K562 (cell line): ENCODE results near the gene PBX1. TPM values are rescaled to one million over a fixed set of nuclear protein-coding genes. Genes with fewer than 3 reads are reported as not detected.

ENCODE experiments used
- ATAC-seq: fragments of 200-7000 bp; cut with Tn5 transposase; 3 replicates; pipeline ENCODE4 v1.9.1; 2020; ENCODE audit warnings: moderate library complexity
- BruUV-seq: library from RNA; stranded (reverse); fragments of 400-500 nt; replicated peaks from 2 replicates; lab custom pipeline; 2021; lab: Mats Ljungman, UMichigan
- CTCF ChIA-PET: fragments of 300-600 bp; formaldehyde crosslinking; extraction: SDS; loops from one replicate; lab custom pipeline; 2021; ENCODE audit warnings: low intra/inter-chr PET ratio; lab: Yijun Ruan, JAX
- POLR2A ChIA-PET: fragments of 300-600, 350-650 bp; sonication (Branson Sonifier 250); formaldehyde crosslinking; extraction: SDS; loops from one replicate; lab custom pipeline; 2021; ENCODE audit warnings: antibody characterized with exemption, inconsistent platforms; lab: Yijun Ruan, JAX
- DNase-seq, 4 experiments: peaks; one replicate each; pipeline versions ENCODE4 v3.0.0 to v3.0.0-alpha.2; 2011 to 2018; ENCODE audit warnings: low spot score in 3 of 4, mixed read lengths in 3 of 4; ENCODE audit errors: extremely low read depth in 1 of 4
- FAIRE-seq: peaks from 2 replicates; lab custom pipeline; 2011; peaks lifted over from hg19 to GRCh38; lab: Jason Lieb, UNC
- H2AFZ ChIP-seq: 2 replicates; pipeline ENCODE4 v1.6.0; 2011; ENCODE audit warnings: low read depth, low read length, control low read depth, inconsistent platforms
- H3K27ac ChIP-seq: fragments of 200-600 bp; 3 replicates; pipeline ENCODE4 v1.8.0; 2011; ENCODE audit warnings: low read depth, mild to moderate bottlenecking, control low read depth, inconsistent platforms, low read length, moderate library complexity, mixed read lengths; ENCODE audit errors: extremely low read depth
- H3K27me3 ChIP-seq, 2 experiments: fragments of 300-600 bp in 1 of 2; 2 replicates in 1 of 2; 3 replicates in 1 of 2; pipeline versions ENCODE4 v1.6.0 to v1.8.0; 2011; ENCODE audit warnings: inconsistent platforms in 2 of 2, low read length in 2 of 2, mild to moderate bottlenecking in 1 of 2, mixed read lengths in 1 of 2, moderate library complexity in 1 of 2; ENCODE audit not compliant: control insufficient read depth in 2 of 2, insufficient read depth in 2 of 2
- H3K36me3 ChIP-seq: fragments of 300-600 bp; 3 replicates; pipeline ENCODE4 v1.8.0; 2011; ENCODE audit warnings: mild to moderate bottlenecking, low read length, inconsistent platforms; ENCODE audit not compliant: control insufficient read depth, insufficient read depth
- H3K4me1 ChIP-seq, 2 experiments: fragments of 200-600 bp in 1 of 2; replicated peaks in 1 of 2; 2 replicates in 1 of 2; 3 replicates in 1 of 2; pipeline versions ENCODE4 v1.5.1 to v1.8.0; 2011; ENCODE audit warnings: inconsistent platforms in 2 of 2, low read length in 2 of 2, mild to moderate bottlenecking in 1 of 2, mixed read lengths in 1 of 2, moderate library complexity in 1 of 2; ENCODE audit not compliant: control insufficient read depth in 2 of 2, insufficient read depth in 2 of 2
- H3K4me2 ChIP-seq: 2 replicates; pipeline ENCODE4 v1.6.1; 2011; ENCODE audit warnings: low read length, control low read depth, inconsistent platforms, mixed read lengths; ENCODE audit not compliant: insufficient read depth
- H3K4me3 ChIP-seq: fragments of 200-600 bp; sonication (generic), shearing (Covaris generic); 2 replicates; pipeline ENCODE4 v1.5.1; 2016; ENCODE audit warnings: control low read depth, inconsistent platforms
- H3K79me2 ChIP-seq: fragments of 200-600 bp; 3 replicates; pipeline ENCODE4 v1.8.0; 2011; ENCODE audit warnings: low read length, inconsistent platforms; ENCODE audit not compliant: control insufficient read depth, insufficient read depth
- H3K9ac ChIP-seq, 2 experiments: 2 replicates each; pipeline versions ENCODE4 v1.6.0 to v1.6.1; 2011; ENCODE audit warnings: low read depth in 2 of 2, low read length in 2 of 2, control low read depth in 1 of 2, inconsistent platforms in 1 of 2, mild to moderate bottlenecking in 1 of 2, mixed read lengths in 1 of 2; ENCODE audit not compliant: insufficient read depth in 1 of 2
- H3K9me1 ChIP-seq: one replicate; pipeline ENCODE4 v1.6.0; 2011; ENCODE audit warnings: inconsistent platforms, mild to moderate bottlenecking, low read length, moderate library complexity; ENCODE audit not compliant: control insufficient read depth, insufficient read depth
- H3K9me3 ChIP-seq: replicated peaks from 2 replicates; pipeline ENCODE4 v1.5.1; 2011; ENCODE audit warnings: low read depth, low read length, inconsistent platforms; ENCODE audit not compliant: control insufficient read depth, insufficient read depth
- H4K20me1 ChIP-seq: replicated peaks from 2 replicates; pipeline ENCODE4 v1.6.1; 2011; ENCODE audit warnings: low read length, inconsistent platforms, mixed read lengths; ENCODE audit not compliant: control insufficient read depth, insufficient read depth
- ASH1L ChIP-seq: fragments of 450-650 bp; IDR thresholded peaks from 2 replicates; pipeline ENCODE4 v1.6.1; 2018; ENCODE audit warnings: borderline replicate concordance, mild to moderate bottlenecking, low read depth; ENCODE audit not compliant: partially characterized antibody
- BACH1 ChIP-seq: fragments of 200-800 bp; sonication (Bioruptor generic); IDR thresholded peaks from 2 replicates; pipeline ENCODE4 v1.6.1; 2016; ENCODE audit warnings: missing genetic modification characterization, missing compliant biosample characterization
- CTBP1 ChIP-seq: fragments of 450-650 bp; IDR thresholded peaks from 2 replicates; pipeline ENCODE4 v1.6.1; 2016; ENCODE audit warnings: borderline replicate concordance
- JUND ChIP-seq, 2 experiments: IDR thresholded peaks; 2 replicates in 1 of 2; 3 replicates in 1 of 2; pipeline ENCODE4 v1.6.1; 2011; ENCODE audit warnings: borderline replicate concordance in 2 of 2, low read depth in 2 of 2, low read length in 2 of 2, improper control_type of control experiment in 1 of 2, missing biosample characterization in 1 of 2, missing genetic modification characterization in 1 of 2, missing genetic modification reagents in 1 of 2
- MITF ChIP-seq: IDR thresholded peaks from 2 replicates; pipeline ENCODE4 v1.6.1; 2014; ENCODE audit warnings: antibody characterized with exemption
- NFE2 ChIP-seq: IDR thresholded peaks from 2 replicates; pipeline ENCODE4 v1.6.1; 2014; ENCODE audit warnings: antibody characterized with exemption, low read depth
- ZKSCAN3 ChIP-seq: fragments of 250-450 bp; sonication (Bioruptor Pico); IDR thresholded peaks from 2 replicates; pipeline ENCODE4 v1.4.0; 2020
- ZNF445 ChIP-seq: fragments of 250-450 bp; sonication (Bioruptor Pico); IDR thresholded peaks from 2 replicates; pipeline ENCODE4 v1.4.0; 2020; ENCODE audit warnings: low read depth, mild to moderate bottlenecking, moderate library complexity
- WGBS: fragments of 100-300 bp; shearing (Covaris generic); methylation state at CpG from one replicate; pipeline ENCODE4 v1.1.6; 2016; ENCODE audit warnings: low coverage, mixed read lengths; ENCODE audit not compliant: insufficient coverage; ENCODE audit errors: missing lambda C conversion rate; 5-methylcytosine and 5-hydroxymethylcytosine counted together
- in situ Hi-C: fragments of 300-500 bp; cut with MboI; formaldehyde crosslinking; loops from 4 replicates; pipeline ENCODE4 v1.15.0; 2018; ENCODE audit warnings: inconsistent platforms, mixed read lengths
- intact Hi-C: fragments of 100-400 bp; cut with micrococcal nuclease; formaldehyde crosslinking; loops from 2 replicates; pipeline ENCODE4 v1.14.2; 2022
- polyA plus RNA-seq, 8 experiments: library from polyadenylated mRNA; depleted of rRNA in 4 of 8; stranded (reverse) in 5 of 8; unstranded in 3 of 8; fragments of >200 nt; fragmentation: Nextera tagmentation in 2 of 8; fragmentation: Illumina TruSeq in 1 of 8; extraction: Ambion mirVana in 2 of 8; extraction: Trizol in 1 of 8; gene quantifications; 2 replicates each; pipeline versions ENCODE4 v1.2.1 to v1.2.3, GENCODE V29; 2011 to 2014; ENCODE audit warnings: inconsistent platforms in 1 of 8, missing spikeins in 1 of 8
- total RNA-seq, 7 experiments: library from RNA; depleted of rRNA in 6 of 7; stranded (reverse); fragments of >200 nt in 6 of 7; fragmentation: Illumina TruSeq in 2 of 7; extraction: Trizol in 2 of 7; gene quantifications; 2 replicates each; pipeline versions ENCODE4 v1.2.1 to v1.2.3, GENCODE V29; 2011 to 2021; ENCODE audit warnings: low replicate concordance in 1 of 7
- TF ChIP-seq, protein P1 (sequence below): fragments of 250-450 bp; sonication (Bioruptor Pico); IDR thresholded peaks from 2 replicates; pipeline ENCODE4 v1.8.0; 2022; ENCODE audit warnings: moderate library complexity, mild to moderate bottlenecking, inconsistent platforms
- TF ChIP-seq, protein P2 (sequence below), 2 experiments: fragments of 450-650 bp in 1 of 2; sonication (generic) in 1 of 2; formaldehyde crosslinking in 1 of 2; IDR thresholded peaks in 1 of 2; conservative IDR thresholded peaks in 1 of 2; 2 replicates each; pipeline versions ENCODE4 v1.6.1 to v1.8.1; 2016 to 2023; ENCODE audit warnings: mild to moderate bottlenecking in 2 of 2, moderate library complexity in 2 of 2, inconsistent platforms in 1 of 2, missing genetic modification reagents in 1 of 2

PBX1 gene
- total and polyA plus RNA-seq, 9 of the 15 experiments (the other 6 are each of a cell fraction or from before 2014, with no cell fraction given): 0.03 to 0.62 (median 0.17) TPM

DNA sequence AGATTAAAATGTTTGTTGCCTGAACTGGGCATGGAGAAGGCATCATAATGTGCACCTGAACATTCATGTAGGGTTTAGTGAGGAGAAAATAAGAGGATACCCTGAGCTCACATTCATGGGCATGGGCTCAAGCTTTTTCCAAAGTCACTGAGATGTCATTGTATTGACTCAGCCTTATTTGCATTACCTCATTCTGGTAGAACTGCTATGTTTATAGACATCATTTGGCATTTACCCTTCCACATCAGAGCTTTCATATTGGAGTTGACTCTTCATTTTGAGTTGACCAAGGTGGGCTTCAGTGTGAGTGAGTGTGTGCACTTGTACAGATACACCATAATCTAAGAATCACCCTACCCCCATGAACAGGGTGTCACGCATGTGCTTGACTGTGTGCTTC is 143.2 kb downstream of the PBX1 start (continued):
- TF ChIP-seq MITF: no peak
- no peak for TF ChIP-seq ZNF445 (CRISPR knock-in tag)

GRCh38 chr1:164702664-164703063 is 143.7 kb downstream of the PBX1 start:
- H4K20me1 ChIP-seq: no peaks in the 10 kb centered on the region
- ATAC-seq (peak; percentile 31), FAIRE-seq (no peak), DNase-seq (no peak)
- 5% methylated on average over 2 of the region's 2 CpGs for WGBS
- H3K36me3 ChIP-seq: no peaks in the 10 kb centered on the region
- no peaks in the 10 kb centered on the region for H3K27me3 ChIP-seq
- H3K4me3 ChIP-seq: no peak overlapping the region
- peak overlapping the region; percentile 57 for H2AFZ ChIP-seq
- H3K79me2 ChIP-seq: no peaks in the 10 kb centered on the region
- H3K4me2 ChIP-seq: peak overlapping the region; percentile 9; the same call in 1 of the 2 replicates
- TF ChIP-seq, protein P1, sequence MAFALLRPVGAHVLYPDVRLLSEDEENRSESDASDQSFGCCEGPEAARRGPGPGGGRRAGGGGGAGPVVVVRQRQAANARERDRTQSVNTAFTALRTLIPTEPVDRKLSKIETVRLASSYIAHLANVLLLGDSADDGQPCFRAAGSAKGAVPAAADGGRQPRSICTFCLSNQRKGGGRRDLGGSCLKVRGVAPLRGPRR: no peak
- TF ChIP-seq BACH1: 0 out of 2 replicates have a peak, but pooled peaks have one; percentile 2
- TF ChIP-seq, protein P2, sequence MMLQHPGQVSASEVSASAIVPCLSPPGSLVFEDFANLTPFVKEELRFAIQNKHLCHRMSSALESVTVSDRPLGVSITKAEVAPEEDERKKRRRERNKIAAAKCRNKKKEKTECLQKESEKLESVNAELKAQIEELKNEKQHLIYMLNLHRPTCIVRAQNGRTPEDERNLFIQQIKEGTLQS (IDR thresholded peaks at IDR 0.05): peak; percentile 64
- TF ChIP-seq, protein P2 (CRISPR knock-in tag; conservative IDR thresholded peaks at IDR 0.05): no peak
- no peak for TF ChIP-seq ASH1L
- peak; percentile 23; the same call in 1 of the 2 replicates for TF ChIP-seq NFE2
- TF ChIP-seq ZKSCAN3 (CRISPR knock-in tag): no peak
- TF ChIP-seq CTBP1: no peak
- no peak for TF ChIP-seq JUND (IDR thresholded peaks at IDR 0.05; ENCODE audit: borderline replicate concordance, low read depth, low read length)
- peak; percentile 2; the same call in 1 of the 3 replicates for TF ChIP-seq JUND (tag; IDR thresholded peaks at IDR 0.05; ENCODE audit: borderline replicate concordance, low read depth, low read length)
- no peaks in the 10 kb centered on the region for H3K9me3 ChIP-seq
- peaks cover 0 to 24% of the 10 kb centered on the region in 2 experiments; a peak in 2 of 5 replicates for H3K4me1 ChIP-seq
- BruUV-seq: no TSS peak
- ChIA-PET CTCF (no interaction called here), POLR2A (interaction anchor here (1.3 kb wide), 1 partner anchor 9 kb away, joined by 6 read pairs; no protein-coding TSS in a partner anchor)
- in situ Hi-C loops: no loop called here
- H3K27ac ChIP-seq: peak overlapping the region; percentile 51; the same call in 2 of the 3 replicates
- intact Hi-C loops: no loop called here
- no peaks in the 10 kb centered on the region for H3K9me1 ChIP-seq
- peak overlapping the region in 1 of 2 experiments; percentile 9; a peak in 1 of 4 replicates for H3K9ac ChIP-seq
